K562 (cell line): ENCODE results near the gene GATA5. TPM values are rescaled to one million over a fixed set of nuclear protein-coding genes. Genes with fewer than 3 reads are reported as not detected.

Experiments used
- ATAC-seq: fragments of 200-7000 bp; cut with Tn5 transposase; 3 replicates; pipeline ENCODE4 v1.9.1; 2020; ENCODE audit warnings: moderate library complexity
- BruUV-seq: library from RNA; stranded (reverse); fragments of 400-500 nt; replicated peaks from 2 replicates; lab custom pipeline; 2021; lab: Mats Ljungman, UMichigan
- CTCF ChIA-PET: fragments of 300-600 bp; formaldehyde crosslinking; extraction: SDS; loops from one replicate; lab custom pipeline; 2021; ENCODE audit warnings: low intra/inter-chr PET ratio; lab: Yijun Ruan, JAX
- POLR2A ChIA-PET: fragments of 300-600, 350-650 bp; sonication (Branson Sonifier 250); formaldehyde crosslinking; extraction: SDS; loops from one replicate; lab custom pipeline; 2021; ENCODE audit warnings: antibody characterized with exemption, inconsistent platforms; lab: Yijun Ruan, JAX
- DNase-seq, 4 experiments: peaks; one replicate each; pipeline versions ENCODE4 v3.0.0 to v3.0.0-alpha.2; 2011 to 2018; ENCODE audit warnings: low spot score in 3 of 4, mixed read lengths in 3 of 4; ENCODE audit errors: extremely low read depth in 1 of 4
- FAIRE-seq: peaks from 2 replicates; lab custom pipeline; 2011; peaks lifted over from hg19 to GRCh38; lab: Jason Lieb, UNC
- H2AFZ ChIP-seq: 2 replicates; pipeline ENCODE4 v1.6.0; 2011; ENCODE audit warnings: low read depth, low read length, control low read depth, inconsistent platforms
- H3K27ac ChIP-seq: fragments of 200-600 bp; 3 replicates; pipeline ENCODE4 v1.8.0; 2011; ENCODE audit warnings: low read depth, mild to moderate bottlenecking, control low read depth, inconsistent platforms, low read length, moderate library complexity, mixed read lengths; ENCODE audit errors: extremely low read depth
- H3K27me3 ChIP-seq, 2 experiments: fragments of 300-600 bp in 1 of 2; 2 replicates in 1 of 2; 3 replicates in 1 of 2; pipeline versions ENCODE4 v1.6.0 to v1.8.0; 2011; ENCODE audit warnings: inconsistent platforms in 2 of 2, low read length in 2 of 2, mild to moderate bottlenecking in 1 of 2, mixed read lengths in 1 of 2, moderate library complexity in 1 of 2; ENCODE audit not compliant: control insufficient read depth in 2 of 2, insufficient read depth in 2 of 2
- H3K36me3 ChIP-seq: fragments of 300-600 bp; 3 replicates; pipeline ENCODE4 v1.8.0; 2011; ENCODE audit warnings: mild to moderate bottlenecking, low read length, inconsistent platforms; ENCODE audit not compliant: control insufficient read depth, insufficient read depth
- H3K4me1 ChIP-seq, 2 experiments: fragments of 200-600 bp in 1 of 2; replicated peaks in 1 of 2; 2 replicates in 1 of 2; 3 replicates in 1 of 2; pipeline versions ENCODE4 v1.5.1 to v1.8.0; 2011; ENCODE audit warnings: inconsistent platforms in 2 of 2, low read length in 2 of 2, mild to moderate bottlenecking in 1 of 2, mixed read lengths in 1 of 2, moderate library complexity in 1 of 2; ENCODE audit not compliant: control insufficient read depth in 2 of 2, insufficient read depth in 2 of 2
- H3K4me2 ChIP-seq: 2 replicates; pipeline ENCODE4 v1.6.1; 2011; ENCODE audit warnings: low read length, control low read depth, inconsistent platforms, mixed read lengths; ENCODE audit not compliant: insufficient read depth
- H3K4me3 ChIP-seq: fragments of 200-600 bp; sonication (generic), shearing (Covaris generic); 2 replicates; pipeline ENCODE4 v1.5.1; 2016; ENCODE audit warnings: control low read depth, inconsistent platforms
- H3K79me2 ChIP-seq: fragments of 200-600 bp; 3 replicates; pipeline ENCODE4 v1.8.0; 2011; ENCODE audit warnings: low read length, inconsistent platforms; ENCODE audit not compliant: control insufficient read depth, insufficient read depth
- H3K9ac ChIP-seq, 2 experiments: 2 replicates each; pipeline versions ENCODE4 v1.6.0 to v1.6.1; 2011; ENCODE audit warnings: low read depth in 2 of 2, low read length in 2 of 2, control low read depth in 1 of 2, inconsistent platforms in 1 of 2, mild to moderate bottlenecking in 1 of 2, mixed read lengths in 1 of 2; ENCODE audit not compliant: insufficient read depth in 1 of 2
- H3K9me1 ChIP-seq: one replicate; pipeline ENCODE4 v1.6.0; 2011; ENCODE audit warnings: inconsistent platforms, mild to moderate bottlenecking, low read length, moderate library complexity; ENCODE audit not compliant: control insufficient read depth, insufficient read depth
- H3K9me3 ChIP-seq: replicated peaks from 2 replicates; pipeline ENCODE4 v1.5.1; 2011; ENCODE audit warnings: low read depth, low read length, inconsistent platforms; ENCODE audit not compliant: control insufficient read depth, insufficient read depth
- H4K20me1 ChIP-seq: replicated peaks from 2 replicates; pipeline ENCODE4 v1.6.1; 2011; ENCODE audit warnings: low read length, inconsistent platforms, mixed read lengths; ENCODE audit not compliant: control insufficient read depth, insufficient read depth
- CCNT2 ChIP-seq: IDR thresholded peaks from 2 replicates; pipeline ENCODE4 v1.6.1; 2011; ENCODE audit warnings: borderline replicate concordance, low read depth, mild to moderate bottlenecking, moderate library complexity, mixed read lengths, low read length; ENCODE audit not compliant: insufficient read length; ENCODE audit errors: extremely low read depth
- CHD4 ChIP-seq: fragments of 200-600 bp; sonication (generic); IDR thresholded peaks from 3 replicates; pipeline ENCODE4 v1.6.1; 2012; ENCODE audit warnings: low read depth, mild to moderate bottlenecking, mixed read lengths, low read length, inconsistent platforms; ENCODE audit not compliant: insufficient read depth, insufficient replicate concordance, poor library complexity, severe bottlenecking
- LARP7 ChIP-seq: fragments of 450-650 bp; IDR thresholded peaks from 2 replicates; pipeline ENCODE4 v1.6.1; 2016
- MAX ChIP-seq: sonication (generic); formaldehyde crosslinking; IDR thresholded peaks from 2 replicates; pipeline ENCODE4 v1.9.0; 2022; ENCODE audit warnings: mild to moderate bottlenecking, missing genetic modification reagents
- MBD2 ChIP-seq: sonication (generic); IDR thresholded peaks from 2 replicates; pipeline ENCODE4 v1.6.1; 2016; ENCODE audit warnings: low read depth, borderline replicate concordance
- MEIS2 ChIP-seq: fragments of 450-650 bp; IDR thresholded peaks from 2 replicates; pipeline ENCODE4 v1.6.1; 2014; ENCODE audit warnings: mild to moderate bottlenecking; ENCODE audit not compliant: partially characterized antibody
- NFXL1 ChIP-seq: fragments of 450-650 bp; formaldehyde crosslinking; IDR thresholded peaks from 2 replicates; pipeline ENCODE4 v1.4.0; 2021; ENCODE audit warnings: mild to moderate bottlenecking
- POLR2H ChIP-seq: IDR thresholded peaks from 2 replicates; pipeline ENCODE4 v1.6.1; 2016; ENCODE audit warnings: missing genetic modification characterization, low read depth, mild to moderate bottlenecking, control low read depth, missing compliant biosample characterization, moderate library complexity
- SRSF3 ChIP-seq: fragments of 200-400 bp; formaldehyde crosslinking; IDR thresholded peaks from 2 replicates; pipeline ENCODE4 v1.6.1; 2016; ENCODE audit warnings: mild to moderate bottlenecking, low read length, moderate library complexity; ENCODE audit not compliant: insufficient read depth
- USF2 ChIP-seq: sonication (generic); formaldehyde crosslinking; IDR thresholded peaks from 2 replicates; pipeline ENCODE4 v1.5.0; 2020; ENCODE audit warnings: missing genetic modification reagents
- ZNF224 ChIP-seq: sonication (generic); formaldehyde crosslinking; IDR thresholded peaks from 2 replicates; pipeline ENCODE4 v1.8.0; 2022; ENCODE audit warnings: mild to moderate bottlenecking, missing genetic modification reagents
- ZNF584 ChIP-seq: fragments of 200-800 bp; sonication (Bioruptor generic); IDR thresholded peaks from 2 replicates; pipeline ENCODE4 v1.6.1; 2016; ENCODE audit warnings: low read depth, mild to moderate bottlenecking, missing genetic modification characterization, missing compliant biosample characterization
- WGBS: fragments of 100-300 bp; shearing (Covaris generic); methylation state at CpG from one replicate; pipeline ENCODE4 v1.1.6; 2016; ENCODE audit warnings: low coverage, mixed read lengths; ENCODE audit not compliant: insufficient coverage; ENCODE audit errors: missing lambda C conversion rate; 5-methylcytosine and 5-hydroxymethylcytosine counted together
- in situ Hi-C: fragments of 300-500 bp; cut with MboI; formaldehyde crosslinking; loops from 4 replicates; pipeline ENCODE4 v1.15.0; 2018; ENCODE audit warnings: inconsistent platforms, mixed read lengths
- intact Hi-C: fragments of 100-400 bp; cut with micrococcal nuclease; formaldehyde crosslinking; loops from 2 replicates; pipeline ENCODE4 v1.14.2; 2022
- polyA plus RNA-seq, 8 experiments: library from polyadenylated mRNA; depleted of rRNA in 4 of 8; stranded (reverse) in 5 of 8; unstranded in 3 of 8; fragments of >200 nt; fragmentation: Nextera tagmentation in 2 of 8; fragmentation: Illumina TruSeq in 1 of 8; extraction: Ambion mirVana in 2 of 8; extraction: Trizol in 1 of 8; gene quantifications; 2 replicates each; pipeline versions ENCODE4 v1.2.1 to v1.2.3, GENCODE V29; 2011 to 2014; ENCODE audit warnings: inconsistent platforms in 1 of 8, missing spikeins in 1 of 8
- total RNA-seq, 7 experiments: library from RNA; depleted of rRNA in 6 of 7; stranded (reverse); fragments of >200 nt in 6 of 7; fragmentation: Illumina TruSeq in 2 of 7; extraction: Trizol in 2 of 7; gene quantifications; 2 replicates each; pipeline versions ENCODE4 v1.2.1 to v1.2.3, GENCODE V29; 2011 to 2021; ENCODE audit warnings: low replicate concordance in 1 of 7
- TF ChIP-seq, protein P1 (sequence below): fragments of 450-650 bp; formaldehyde crosslinking; IDR thresholded peaks from 2 replicates; pipeline ENCODE4 v1.4.0; 2020; ENCODE audit warnings: mild to moderate bottlenecking, mixed read lengths
- TF ChIP-seq, protein P2 (sequence below): fragments of 450-650 bp; IDR thresholded peaks from 2 replicates; pipeline ENCODE4 v1.6.1; 2014; ENCODE audit warnings: low read depth, mild to moderate bottlenecking, moderate library complexity, borderline replicate concordance

The GATA5 gene
- total and polyA plus RNA-seq, 9 of the 15 experiments (the other 6 are each of a cell fraction or from before 2014, with no cell fraction given) = 0.09 to 0.57 (median 0.20) TPM; not detected in 3

- no peak overlapping the region for H2AFZ ChIP-seq
- H3K36me3 ChIP-seq = no peaks in the 10 kb centered on the region
- in situ Hi-C loops = no loop called here
- ATAC-seq = peak; percentile 30; the same call in 2 of the 3 replicates
- peaks cover 0 to 47% of the 10 kb centered on the region in 2 experiments; a peak in 2 of 5 replicates for H3K4me1 ChIP-seq
- no peak for DNase-seq
- H3K9me3 ChIP-seq = no peaks in the 10 kb centered on the region
- H3K9ac ChIP-seq = no peak overlapping the region
- peak; percentile 15 for FAIRE-seq
- BruUV-seq = no TSS peak
- CTCF ChIA-PET = no interaction called here
- H3K27me3 ChIP-seq = peaks cover 35 to 89% of the 10 kb centered on the region in 2 experiments
- peaks cover 11% of the 10 kb centered on the region; the same call in 1 of the 2 replicates for H4K20me1 ChIP-seq
- no peak overlapping the region for H3K4me3 ChIP-seq
- H3K79me2 ChIP-seq = no peaks in the 10 kb centered on the region
- POLR2A ChIA-PET = interaction anchor here (0.5 to 1.6 kb wide), 3 partner anchors 14 to 801 kb away, joined by 3 to 6 read pairs (median 3); no protein-coding TSS in a partner anchor
- intact Hi-C loops = no loop called here
- no peak overlapping the region for H3K4me2 ChIP-seq
- WGBS = 11% methylated on average over 23 of the region's 23 CpGs
- no peaks in the 10 kb centered on the region for H3K9me1 ChIP-seq
- H3K27ac ChIP-seq = no peak overlapping the region
- no peak for TF ChIP-seq CCNT2
- TF ChIP-seq MAX = 0 out of 2 replicates have a peak, but pooled peaks have one; percentile 29
- TF ChIP-seq CHD4 = no peak
- TF ChIP-seq NFXL1 (CRISPR knock-in tag) = no peak
- TF ChIP-seq SRSF3 = no peak
- TF ChIP-seq MBD2 = no peak
- TF ChIP-seq USF2 (CRISPR knock-in tag) = peak; percentile 63
- TF ChIP-seq ZNF584 (CRISPR knock-in tag) = no peak
- TF ChIP-seq LARP7 = no peak
- TF ChIP-seq, protein P1, sequence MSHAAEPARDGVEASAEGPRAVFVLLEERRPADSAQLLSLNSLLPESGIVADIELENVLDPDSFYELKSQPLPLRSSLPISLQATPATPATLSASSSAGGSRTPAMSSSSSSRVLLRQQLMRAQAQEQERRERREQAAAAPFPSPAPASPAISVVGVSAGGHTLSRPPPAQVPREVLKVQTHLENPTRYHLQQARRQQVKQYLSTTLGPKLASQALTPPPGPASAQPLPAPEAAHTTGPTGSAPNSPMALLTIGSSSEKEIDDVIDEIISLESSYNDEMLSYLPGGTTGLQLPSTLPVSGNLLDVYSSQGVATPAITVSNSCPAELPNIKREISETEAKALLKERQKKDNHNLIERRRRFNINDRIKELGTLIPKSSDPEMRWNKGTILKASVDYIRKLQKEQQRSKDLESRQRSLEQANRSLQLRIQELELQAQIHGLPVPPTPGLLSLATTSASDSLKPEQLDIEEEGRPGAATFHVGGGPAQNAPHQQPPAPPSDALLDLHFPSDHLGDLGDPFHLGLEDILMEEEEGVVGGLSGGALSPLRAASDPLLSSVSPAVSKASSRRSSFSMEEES (CRISPR knock-in tag) = peak; percentile 22; the same call in 1 of the 2 replicates
- peak; percentile 22 for TF ChIP-seq MEIS2
- no peak for TF ChIP-seq POLR2H (tag)
- TF ChIP-seq, protein P2, sequence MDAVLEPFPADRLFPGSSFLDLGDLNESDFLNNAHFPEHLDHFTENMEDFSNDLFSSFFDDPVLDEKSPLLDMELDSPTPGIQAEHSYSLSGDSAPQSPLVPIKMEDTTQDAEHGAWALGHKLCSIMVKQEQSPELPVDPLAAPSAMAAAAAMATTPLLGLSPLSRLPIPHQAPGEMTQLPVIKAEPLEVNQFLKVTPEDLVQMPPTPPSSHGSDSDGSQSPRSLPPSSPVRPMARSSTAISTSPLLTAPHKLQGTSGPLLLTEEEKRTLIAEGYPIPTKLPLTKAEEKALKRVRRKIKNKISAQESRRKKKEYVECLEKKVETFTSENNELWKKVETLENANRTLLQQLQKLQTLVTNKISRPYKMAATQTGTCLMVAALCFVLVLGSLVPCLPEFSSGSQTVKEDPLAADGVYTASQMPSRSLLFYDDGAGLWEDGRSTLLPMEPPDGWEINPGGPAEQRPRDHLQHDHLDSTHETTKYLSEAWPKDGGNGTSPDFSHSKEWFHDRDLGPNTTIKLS = no peak
- no peak for TF ChIP-seq ZNF224
These were observed 44.8 kb downstream of the GATA5 start for GRCh38 chr20:62430866-62431447.
